ENCODE results near the gene ETS2.

ETS2 gene

DNA sequence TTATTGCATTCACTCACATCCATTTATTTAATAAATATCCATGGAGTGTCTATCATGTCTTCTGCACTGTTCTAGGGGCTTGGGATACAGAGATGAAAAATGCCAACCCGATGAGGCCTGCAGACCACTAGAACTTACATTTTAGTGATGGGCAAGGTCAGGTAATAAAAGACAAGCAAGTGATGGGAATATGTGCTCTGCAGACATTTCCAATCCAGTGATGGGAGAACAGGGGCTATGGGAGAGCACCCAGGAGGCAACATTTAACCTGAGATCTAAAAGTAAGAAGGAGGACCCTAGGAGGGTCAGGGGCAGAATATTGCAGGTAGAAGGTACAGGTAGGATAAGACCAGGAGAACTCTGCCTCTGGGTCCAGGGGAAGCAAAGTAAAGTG is 53.1 kb downstream of the ETS2 start:
- no peak for DNase-seq (ENCODE audit: low read depth in 2 of 2)

DNA sequence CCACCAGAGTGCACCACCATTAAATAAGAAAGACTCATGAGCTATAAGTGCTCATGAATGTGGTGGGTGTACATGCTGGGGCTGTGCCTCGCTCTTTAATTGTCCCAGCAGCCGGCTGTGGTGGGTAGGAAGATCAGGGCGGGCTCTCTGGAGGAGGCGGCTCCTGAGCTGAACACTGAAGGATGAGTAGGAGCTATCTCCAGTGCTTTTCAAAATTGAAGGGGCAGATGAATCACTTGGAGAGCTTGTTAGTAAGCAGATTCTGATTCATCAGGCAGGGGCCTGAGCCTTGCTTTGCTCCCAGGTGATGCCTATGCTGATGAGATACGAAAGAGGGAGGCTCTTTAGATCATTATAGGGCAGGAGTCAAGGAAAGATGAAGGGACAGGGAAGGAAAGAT is 54.1 kb downstream of the ETS2 start:
- DNase-seq (ENCODE audit: low read depth in 2 of 2) = no peak

DNA sequence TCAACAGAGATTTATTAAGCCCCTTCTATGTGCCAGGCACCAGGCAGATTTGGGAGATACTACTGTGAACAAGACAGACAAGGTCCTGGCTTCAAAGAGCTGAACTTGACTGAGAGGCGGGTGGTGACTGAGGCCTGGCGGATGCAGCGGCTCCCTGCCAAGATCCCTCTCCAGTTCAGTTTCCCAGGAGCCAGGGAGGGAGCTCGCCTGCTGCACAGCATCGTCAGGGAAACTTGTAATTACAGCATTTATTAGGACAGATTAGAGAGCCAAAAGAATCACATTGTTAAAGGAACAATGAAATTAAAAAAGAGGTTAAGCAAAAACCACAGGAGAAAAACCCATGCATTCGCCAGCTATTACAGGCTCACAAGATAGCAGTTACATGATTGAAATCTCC is 55.3 kb downstream of the ETS2 start:
- no peak for DNase-seq (ENCODE audit: low read depth in 2 of 2)

DNA sequence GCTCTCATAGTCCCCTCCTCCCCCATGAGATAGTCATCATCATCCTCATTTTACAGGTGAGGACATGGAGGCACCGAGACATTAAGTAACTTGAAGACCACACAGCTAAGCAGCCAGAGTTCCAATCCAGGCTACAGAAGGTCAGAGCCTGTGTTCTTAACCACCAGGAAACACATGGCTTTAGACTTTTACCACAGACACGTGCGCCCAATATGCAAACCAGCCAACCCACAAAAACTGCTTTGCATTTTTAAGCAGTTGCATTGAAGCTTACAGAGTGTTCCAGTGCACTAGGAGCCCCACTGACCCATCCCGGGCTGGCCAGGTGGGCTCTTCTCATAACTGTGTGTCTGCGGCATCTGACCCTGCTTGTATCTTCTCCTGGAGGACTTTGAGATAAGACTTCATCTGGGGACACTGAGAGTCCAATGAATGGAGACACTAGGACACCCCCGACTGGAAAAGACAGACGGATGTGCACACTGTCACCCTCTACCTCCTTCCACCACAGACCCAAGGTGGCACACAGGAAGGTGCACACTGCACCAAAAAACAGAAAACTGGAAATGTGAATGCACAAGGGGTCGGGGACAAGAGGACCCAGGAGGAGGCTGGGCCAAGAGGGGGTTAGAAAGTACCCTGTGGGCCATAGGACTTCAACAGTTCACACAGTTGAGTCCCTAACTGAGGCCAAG is 56.4 kb downstream of the ETS2 start:
- DNase-seq (ENCODE audit: low read depth in 2 of 2) = no peak

DNA sequence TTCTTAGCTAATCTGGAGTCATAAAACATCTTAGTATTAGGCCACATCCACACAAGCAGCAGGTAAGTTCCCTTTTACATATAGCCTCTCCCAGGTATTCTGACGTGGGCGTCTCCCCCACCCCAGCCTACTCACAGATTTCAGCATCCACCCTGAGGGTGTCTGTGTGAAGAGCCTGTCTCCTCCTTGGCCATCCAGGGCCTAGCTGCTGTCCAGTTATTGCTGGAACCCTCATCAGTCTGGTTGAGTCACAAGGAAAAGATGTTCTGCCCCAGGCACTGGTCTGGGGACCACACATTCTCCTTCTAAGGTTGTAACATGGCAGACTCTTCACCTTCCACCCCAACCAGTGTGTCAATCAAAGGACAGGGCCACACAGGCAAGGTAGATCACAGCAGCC is 57.6 kb downstream of the ETS2 start:
- no peak for DNase-seq (ENCODE audit: low read depth in 2 of 2)

DNA sequence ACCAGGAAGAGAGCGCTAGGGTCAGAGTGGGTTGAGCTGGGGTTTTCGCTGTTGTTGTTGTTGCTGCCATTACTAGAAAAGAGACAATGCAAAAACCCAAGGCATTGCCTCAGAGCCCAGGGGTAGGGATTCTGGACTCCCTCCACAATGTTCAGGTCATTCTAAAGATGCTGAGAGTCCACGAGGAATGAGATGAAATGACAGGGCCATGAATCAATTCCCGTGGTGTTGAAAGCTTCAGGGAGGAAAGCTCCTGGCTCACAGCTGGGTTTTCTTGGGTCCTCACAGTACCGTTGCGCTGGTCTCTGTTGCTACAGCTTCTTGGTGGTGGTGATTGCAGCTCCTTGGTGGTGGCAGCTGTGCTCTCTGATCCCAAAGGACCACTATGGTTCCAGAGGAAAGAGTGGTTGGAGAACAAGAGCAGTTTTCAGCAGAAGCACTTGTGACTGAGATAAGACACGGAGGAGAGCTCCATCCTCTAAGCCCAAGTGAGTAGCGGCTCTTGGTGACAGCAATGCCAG is 58.2 kb downstream of the ETS2 start:
- no peak for DNase-seq (ENCODE audit: low read depth in 2 of 2)

DNA sequence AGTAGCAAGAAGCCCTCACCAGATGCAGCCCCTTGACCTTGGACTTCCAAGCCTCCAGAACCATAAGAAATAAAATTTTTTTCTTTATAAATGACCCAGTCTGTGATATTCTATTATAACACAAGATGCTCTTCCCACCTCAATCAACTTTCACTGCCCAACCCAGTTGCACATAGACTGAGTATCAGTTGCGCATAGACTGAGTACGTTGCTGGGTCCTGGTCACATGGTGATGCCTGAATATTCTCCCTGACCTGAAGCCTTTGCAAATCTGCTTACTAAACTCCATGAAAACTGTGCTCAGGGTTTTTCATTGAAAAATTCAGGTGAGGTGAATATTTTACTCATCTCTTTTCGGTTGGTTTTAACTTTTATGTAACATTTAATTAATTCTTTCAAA is 59.2 kb downstream of the ETS2 start:
- DNase-seq (ENCODE audit: low read depth in 2 of 2) = no peak

DNA sequence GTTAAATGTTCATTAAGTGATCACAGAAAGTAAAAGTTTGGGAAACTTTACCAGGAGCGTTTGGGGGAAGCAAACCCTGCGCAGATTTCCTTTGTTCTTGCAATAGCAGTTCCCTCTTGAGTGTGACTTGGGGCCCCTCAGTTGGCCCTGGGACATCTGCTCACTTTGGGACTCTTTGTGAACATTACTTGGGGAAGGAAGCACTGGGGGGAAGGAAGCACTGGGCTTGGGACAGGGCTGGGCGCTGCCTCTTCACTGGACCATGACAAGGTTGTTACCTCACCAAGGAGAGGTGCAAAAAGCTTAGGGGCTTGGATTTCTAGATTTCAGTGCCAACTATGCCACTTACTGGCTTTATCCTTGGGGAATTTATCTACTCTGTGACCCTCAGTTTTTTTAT is 63.5 kb downstream of the ETS2 start:
- DNase-seq (ENCODE audit: low read depth in 2 of 2) = no peak

DNA sequence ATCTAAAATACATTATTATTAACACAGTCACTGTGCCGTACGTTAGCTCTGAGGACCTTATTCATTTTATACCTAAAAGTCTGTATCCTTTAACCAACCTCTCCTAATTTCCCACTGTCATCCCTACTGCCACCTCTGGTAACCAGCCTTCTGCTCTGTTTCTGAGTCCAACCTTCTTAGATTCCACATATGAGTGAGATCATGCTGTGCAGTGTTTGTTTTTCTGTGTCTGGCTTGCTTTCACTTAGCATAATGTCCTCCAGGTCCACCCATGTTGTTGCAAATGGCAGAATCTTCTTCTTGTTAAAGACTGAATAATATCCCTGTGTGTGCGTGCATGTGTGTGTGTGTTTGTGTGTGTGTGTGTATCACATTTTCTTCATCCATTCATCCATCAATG is 64.2 kb downstream of the ETS2 start:
- no peak for DNase-seq (ENCODE audit: low read depth in 2 of 2)

All from stimulated activated CD4-positive, alpha-beta T cell treated with anti-CD3 and anti-CD28 coated beads, Interleukin-4, amount 100 ng/mL, for 48 hours (primary cell).